Sigmoid colon (tissue), 7 donors: ENCODE data around the gene MRPL42. TPM values are rescaled to one million over a fixed set of nuclear protein-coding genes. Genes with fewer than 3 reads are reported as not detected.

Experiments
- DNase-seq: peaks from one replicate; pipeline ENCODE4 v3.0.0-alpha.2; 2019
- H3K27ac ChIP-seq, 4 donors: fragments of 200-600 bp; sonication (generic); one replicate each; pipeline ENCODE4 v1.5.1; 2016 to 2019; ENCODE audit warnings: mild to moderate bottlenecking in 1 of 4
- H3K27me3 ChIP-seq, 3 donors: fragments of 200-600 bp; sonication (generic); one replicate each; pipeline ENCODE4 v1.5.1; 2019; ENCODE audit warnings: mild to moderate bottlenecking in 1 of 3
- H3K36me3 ChIP-seq, 4 donors: fragments of 200-600 bp; sonication (generic); one replicate each; pipeline ENCODE4 v1.5.1; 2016 to 2019
- H3K4me1 ChIP-seq, 4 donors: fragments of 200-600 bp; sonication (generic); one replicate each; pipeline ENCODE4 v1.5.1; 2017 to 2019
- H3K4me3 ChIP-seq, 4 donors: fragments of 200-600 bp; sonication (generic); one replicate each; pipeline ENCODE4 v1.5.1; 2017 to 2019; ENCODE audit warnings: mild to moderate bottlenecking in 2 of 4, moderate library complexity in 1 of 4
- H3K9me3 ChIP-seq, 4 donors: fragments of 200-600 bp in 3 of 4; sonication (generic) in 3 of 4; one replicate each; pipeline versions ENCODE4 v1.5.1 to v1.6.1; 2013 to 2019
- CTCF ChIP-seq, 4 experiments: fragments of 450-650 bp in 3 of 4; fragments of 200-600 bp in 1 of 4; IDR thresholded peaks; one replicate each; pipeline ENCODE4 v1.5.1; 2016 to 2019; ENCODE audit warnings: antibody characterized with exemption in 4 of 4, mild to moderate bottlenecking in 3 of 4, moderate library complexity in 2 of 4
- EP300 ChIP-seq, 4 donors: sonication (generic); formaldehyde crosslinking; IDR thresholded peaks; one replicate each; pipeline ENCODE4 v1.6.1; 2017; ENCODE audit warnings: antibody characterized with exemption in 4 of 4
- POLR2A ChIP-seq, 2 donors: fragments of 450-650 bp; IDR thresholded peaks; one replicate each; pipeline ENCODE4 v1.6.1; 2016; ENCODE audit warnings: antibody characterized with exemption in 2 of 2, mild to moderate bottlenecking in 2 of 2, moderate library complexity in 2 of 2
- POLR2AphosphoS5 ChIP-seq, 4 donors: sonication (generic); formaldehyde crosslinking; IDR thresholded peaks; one replicate each; pipeline ENCODE4 v1.6.1; 2017; ENCODE audit warnings: antibody characterized with exemption in 4 of 4
- WGBS, 2 donors: extraction: QIAGEN DNeasy Blood & Tissue Kit; methylation state at CpG; one replicate each; pipeline ENCODE4 v1.1.7; 2013; 5-methylcytosine and 5-hydroxymethylcytosine counted together
- intact Hi-C: fragments of 100-400 bp; cut with DNase I; formaldehyde crosslinking; loops from one replicate; pipeline ENCODE4 v1.15.1; 2023
- polyA plus RNA-seq, 3 donors: library from polyadenylated mRNA; stranded (reverse); fragments of 200-250 nt; gene quantifications; one replicate each; pipeline ENCODE4 v1.2.3, GENCODE V29; 2013
- total RNA-seq, 4 donors: library from RNA; depleted of rRNA; stranded (reverse); fragments of >200 nt; gene quantifications; one replicate each; pipeline ENCODE4 v1.1.0, GENCODE V29; 2016
- donor health status: healthy with polysubstance abuse.
- donor health status: Bipolar disorder and iron deficiency.
- donor health status: healthy.

The MRPL42 gene
- total and polyA plus RNA-seq, 7 donors: 37.9 to 79.5 (median 48.1) TPM

GRCh38 chr12:93521225-93522080, 54.1 kb downstream of the MRPL42 start:
- intact Hi-C loops: no loop called here
- Histone ChIP-seq H3K9me3 (no peaks in the 10 kb centered on the region), H3K36me3 (no peaks in the 10 kb centered on the region), H3K27me3 (no peaks in the 10 kb centered on the region), H3K4me3 (no peak overlapping the region), H3K27ac (no peak overlapping the region), H3K4me1 (peaks cover 0 to 7% (median 3%) of the 10 kb centered on the region in 4 donors)
- WGBS, 2 donors: 82 to 85% methylated on average over 6 of the region's 6 CpGs
- DNase-seq: no peak
- TF ChIP-seq POLR2AphosphoS5 (IDR thresholded peaks at IDR 0.05) (no peak), EP300 (IDR thresholded peaks at IDR 0.05) (no peak), CTCF (IDR thresholded peaks at IDR 0.05) (no peak), POLR2A (IDR thresholded peaks at IDR 0.05) (no peak)

- H3K4me1 ChIP-seq: peaks cover 0 to 7% (median 3%) of the 10 kb centered on the region in 4 donors
- H3K36me3 ChIP-seq: no peaks in the 10 kb centered on the region
- no peaks in the 10 kb centered on the region for H3K9me3 ChIP-seq
- no peak overlapping the region for H3K4me3 ChIP-seq
- intact Hi-C loops: no loop called here
- no peak for DNase-seq
- H3K27ac ChIP-seq: no peak overlapping the region
- H3K27me3 ChIP-seq: no peaks in the 10 kb centered on the region
- 68 to 81% methylated on average over 10 of the region's 10 CpGs for WGBS, 2 donors
- TF ChIP-seq POLR2A (IDR thresholded peaks at IDR 0.05) (no peak), POLR2AphosphoS5 (IDR thresholded peaks at IDR 0.05) (no peak), EP300 (IDR thresholded peaks at IDR 0.05) (no peak), CTCF (IDR thresholded peaks at IDR 0.05) (no peak)
These were observed 57.2 kb downstream of the MRPL42 start for GRCh38 chr12:93524386-93525133.

GRCh38 chr12:93526786-93527428, 59.6 kb downstream of the MRPL42 start:
- intact Hi-C loops: no loop called here
- no peaks in the 10 kb centered on the region for H3K36me3 ChIP-seq
- no peak for DNase-seq

GRCh38 chr12:93530358-93530757, 63.0 kb downstream of the MRPL42 start:
- Histone ChIP-seq H3K36me3 (no peaks in the 10 kb centered on the region), H3K4me3 (no peak overlapping the region), H3K4me1 (no peaks in the 10 kb centered on the region), H3K9me3 (no peaks in the 10 kb centered on the region), H3K27me3 (no peaks in the 10 kb centered on the region), H3K27ac (no peak overlapping the region)
- intact Hi-C loops: no loop called here
- no peak for DNase-seq
- no peak for TF ChIP-seq POLR2AphosphoS5 (IDR thresholded peaks at IDR 0.05)
- no peak for TF ChIP-seq POLR2A (IDR thresholded peaks at IDR 0.05)
- TF ChIP-seq EP300 (IDR thresholded peaks at IDR 0.05): no peak
- TF ChIP-seq CTCF (IDR thresholded peaks at IDR 0.05): no peak
- WGBS, 2 donors: 53 to 81% methylated on average over 5 of the region's 5 CpGs

More at GRCh38 chr12:93526786-93527428, 59.6 kb downstream of the MRPL42 start:
- no peaks in the 10 kb centered on the region for H3K27me3 ChIP-seq
- H3K4me3 ChIP-seq: no peak overlapping the region
- no peak for TF ChIP-seq POLR2A (IDR thresholded peaks at IDR 0.05)
- no peak for TF ChIP-seq POLR2AphosphoS5 (IDR thresholded peaks at IDR 0.05)
- TF ChIP-seq CTCF (IDR thresholded peaks at IDR 0.05): no peak
- no peak for TF ChIP-seq EP300 (IDR thresholded peaks at IDR 0.05)
- 70 to 85% methylated on average over 4 of the region's 4 CpGs for WGBS, 2 donors
- H3K27ac ChIP-seq: no peak overlapping the region
- peaks cover 0 to under 1% (median under 1%) of the 10 kb centered on the region in 4 donors for H3K4me1 ChIP-seq
- H3K9me3 ChIP-seq: no peaks in the 10 kb centered on the region
